ENCODE results near the gene SGMS2.

The SGMS2 gene

DNA sequence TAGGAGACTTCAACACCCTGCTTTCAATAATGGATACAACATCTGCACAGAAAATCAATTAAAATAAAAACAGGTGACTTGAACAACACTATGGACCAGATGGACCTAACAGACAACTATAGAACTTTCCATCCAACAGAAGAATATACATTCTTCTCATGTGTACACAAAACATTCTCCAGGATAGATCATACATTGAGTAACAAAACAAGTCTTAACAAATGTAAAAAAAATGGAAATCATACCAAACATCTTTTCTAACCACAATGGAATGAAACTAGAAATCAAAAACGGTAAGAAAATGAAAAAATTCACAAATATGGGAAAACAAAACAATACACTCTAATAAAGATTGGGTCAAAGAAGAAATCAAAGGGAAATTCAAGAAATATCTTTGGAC, 131.3 kb downstream of the SGMS2 start:
- TF ChIP-seq TAF1 (IDR thresholded peaks at IDR 0.05; ENCODE audit: borderline replicate concordance, low read depth, low read length) (no peak), POLR2AphosphoS5 (IDR thresholded peaks at IDR 0.05; ENCODE audit: low read depth, low read length) (no peak), POLR2A (IDR thresholded peaks at IDR 0.05; ENCODE audit: low read depth, low read length) (no peak)
- no peak for FAIRE-seq

More for the DNA sequence above, 131.3 kb downstream of the SGMS2 start:
- no peak for DNase-seq (ENCODE audit: insufficient read length)

Measured in GM12892 (cell line).